Peyer's patch (tissue), 4 donors: ENCODE data around the gene RNF112. TPM values are rescaled to one million over a fixed set of nuclear protein-coding genes. Genes with fewer than 3 reads are reported as not detected.

Experiments
- DNase-seq, 3 donors: peaks; one replicate each; pipeline ENCODE4 v3.0.0-alpha.2; 2017 to 2019
- H3K27ac ChIP-seq, 4 donors: fragments of 200-600 bp; sonication (generic); one replicate each; pipeline ENCODE4 v1.5.1; 2016 to 2019
- H3K27me3 ChIP-seq, 2 donors: fragments of 200-600 bp; sonication (generic); one replicate each; pipeline ENCODE4 v1.5.1; 2019
- H3K36me3 ChIP-seq, 3 donors: fragments of 200-600 bp; sonication (generic); one replicate each; pipeline ENCODE4 v1.5.1; 2016 to 2019
- H3K4me1 ChIP-seq, 4 donors: fragments of 200-600 bp; sonication (generic); one replicate each; pipeline ENCODE4 v1.5.1; 2016 to 2019
- H3K4me3 ChIP-seq, 4 donors: fragments of 200-600 bp; sonication (generic); 1 replicate in 3 of 4; 2 replicates in 1 of 4; pipeline ENCODE4 v1.5.1; 2016 to 2019; ENCODE audit warnings: mild to moderate bottlenecking in 1 of 4
- H3K9me3 ChIP-seq, 4 donors: fragments of 200-600 bp; sonication (generic); one replicate each; pipeline ENCODE4 v1.5.1; 2016 to 2019; ENCODE audit warnings: mild to moderate bottlenecking in 1 of 4
- POLR2A ChIP-seq, 2 donors: fragments of 450-650 bp; IDR thresholded peaks; one replicate each; pipeline ENCODE4 v1.5.1; 2017; ENCODE audit warnings: antibody characterized with exemption in 2 of 2, mild to moderate bottlenecking in 2 of 2, moderate library complexity in 2 of 2
- total RNA-seq, 4 donors: library from RNA; depleted of rRNA; stranded (reverse); fragments of >200 nt; gene quantifications; one replicate each; pipeline ENCODE4 v1.1.0, GENCODE V29; 2016
- TF ChIP-seq, protein P1 (sequence below), 6 experiments: fragments of 450-650 bp in 4 of 6; fragments of 200-600 bp in 2 of 6; sonication (generic) in 1 of 6; IDR thresholded peaks; one replicate each; pipeline ENCODE4 v1.5.1; 2017 to 2019; ENCODE audit warnings: antibody characterized with exemption in 6 of 6, mild to moderate bottlenecking in 3 of 6, moderate library complexity in 1 of 6

RNF112 gene
- total RNA-seq, 4 donors from 2014 or later: 1.2 to 47.0 (median 2.0) TPM

DNA sequence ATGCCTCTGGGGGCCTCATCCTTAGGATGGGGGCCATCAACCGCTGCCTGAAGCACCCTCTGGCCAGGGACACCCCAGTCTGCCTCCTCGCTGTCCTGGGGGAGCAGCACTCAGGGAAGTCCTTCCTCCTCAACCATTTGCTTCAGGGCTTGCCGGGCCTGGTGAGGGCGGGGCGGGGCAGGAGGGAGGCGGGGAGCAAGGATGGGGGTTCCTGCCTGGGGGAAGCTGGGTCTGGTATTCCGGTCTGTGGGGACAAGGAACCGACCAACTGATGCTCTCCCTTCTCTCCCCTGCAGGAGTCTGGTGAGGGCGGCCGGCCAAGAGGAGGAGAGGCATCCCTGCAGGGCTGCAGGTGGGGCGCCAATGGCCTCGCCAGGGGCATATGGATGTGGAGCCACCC, 2.0 kb downstream of the RNF112 start:
- no peak for DNase-seq
- H3K4me3 ChIP-seq: no peak overlapping the region
- peaks cover 0 to 6% (median 0%) of the 10 kb centered on the region in 4 donors for H3K4me1 ChIP-seq
- H3K27me3 ChIP-seq: no peaks in the 10 kb centered on the region
- H3K27ac ChIP-seq: no peak overlapping the region
- no peaks in the 10 kb centered on the region for H3K36me3 ChIP-seq
- no peaks in the 10 kb centered on the region for H3K9me3 ChIP-seq
- no peak for TF ChIP-seq POLR2A (IDR thresholded peaks at IDR 0.05)
- TF ChIP-seq, protein P1, sequence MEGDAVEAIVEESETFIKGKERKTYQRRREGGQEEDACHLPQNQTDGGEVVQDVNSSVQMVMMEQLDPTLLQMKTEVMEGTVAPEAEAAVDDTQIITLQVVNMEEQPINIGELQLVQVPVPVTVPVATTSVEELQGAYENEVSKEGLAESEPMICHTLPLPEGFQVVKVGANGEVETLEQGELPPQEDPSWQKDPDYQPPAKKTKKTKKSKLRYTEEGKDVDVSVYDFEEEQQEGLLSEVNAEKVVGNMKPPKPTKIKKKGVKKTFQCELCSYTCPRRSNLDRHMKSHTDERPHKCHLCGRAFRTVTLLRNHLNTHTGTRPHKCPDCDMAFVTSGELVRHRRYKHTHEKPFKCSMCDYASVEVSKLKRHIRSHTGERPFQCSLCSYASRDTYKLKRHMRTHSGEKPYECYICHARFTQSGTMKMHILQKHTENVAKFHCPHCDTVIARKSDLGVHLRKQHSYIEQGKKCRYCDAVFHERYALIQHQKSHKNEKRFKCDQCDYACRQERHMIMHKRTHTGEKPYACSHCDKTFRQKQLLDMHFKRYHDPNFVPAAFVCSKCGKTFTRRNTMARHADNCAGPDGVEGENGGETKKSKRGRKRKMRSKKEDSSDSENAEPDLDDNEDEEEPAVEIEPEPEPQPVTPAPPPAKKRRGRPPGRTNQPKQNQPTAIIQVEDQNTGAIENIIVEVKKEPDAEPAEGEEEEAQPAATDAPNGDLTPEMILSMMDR (IDR thresholded peaks at IDR 0.05): no peak

DNA sequence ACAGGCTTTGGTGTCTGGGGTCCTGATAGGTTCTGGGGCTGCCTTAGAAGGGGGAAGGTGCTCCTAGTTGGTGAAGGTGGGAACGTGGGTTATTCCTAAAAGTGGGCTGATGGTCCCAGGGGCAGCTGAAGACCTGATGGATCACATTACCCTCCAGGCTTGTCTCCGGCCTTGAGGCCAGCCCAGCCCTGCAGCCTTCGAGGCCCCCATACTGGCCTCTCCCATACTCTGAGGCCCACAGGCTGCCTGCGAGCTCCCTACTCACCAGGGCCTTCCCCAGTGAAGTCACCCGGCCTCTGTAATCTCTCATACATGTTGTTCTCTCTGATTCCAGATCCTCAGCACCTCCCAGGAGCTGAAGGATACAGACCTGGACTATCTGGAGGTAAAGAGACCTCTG, 2.7 kb downstream of the RNF112 start:
- no peaks in the 10 kb centered on the region for H3K9me3 ChIP-seq
- H3K36me3 ChIP-seq: no peaks in the 10 kb centered on the region
- peaks cover 0 to 8% (median 0%) of the 10 kb centered on the region in 4 donors for H3K4me1 ChIP-seq
- H3K4me3 ChIP-seq: no peak overlapping the region
- DNase-seq: no peak
- no peaks in the 10 kb centered on the region for H3K27me3 ChIP-seq
- H3K27ac ChIP-seq: no peak overlapping the region
- TF ChIP-seq, protein P1 (IDR thresholded peaks at IDR 0.05): no peak
- TF ChIP-seq POLR2A (IDR thresholded peaks at IDR 0.05): no peak

DNA sequence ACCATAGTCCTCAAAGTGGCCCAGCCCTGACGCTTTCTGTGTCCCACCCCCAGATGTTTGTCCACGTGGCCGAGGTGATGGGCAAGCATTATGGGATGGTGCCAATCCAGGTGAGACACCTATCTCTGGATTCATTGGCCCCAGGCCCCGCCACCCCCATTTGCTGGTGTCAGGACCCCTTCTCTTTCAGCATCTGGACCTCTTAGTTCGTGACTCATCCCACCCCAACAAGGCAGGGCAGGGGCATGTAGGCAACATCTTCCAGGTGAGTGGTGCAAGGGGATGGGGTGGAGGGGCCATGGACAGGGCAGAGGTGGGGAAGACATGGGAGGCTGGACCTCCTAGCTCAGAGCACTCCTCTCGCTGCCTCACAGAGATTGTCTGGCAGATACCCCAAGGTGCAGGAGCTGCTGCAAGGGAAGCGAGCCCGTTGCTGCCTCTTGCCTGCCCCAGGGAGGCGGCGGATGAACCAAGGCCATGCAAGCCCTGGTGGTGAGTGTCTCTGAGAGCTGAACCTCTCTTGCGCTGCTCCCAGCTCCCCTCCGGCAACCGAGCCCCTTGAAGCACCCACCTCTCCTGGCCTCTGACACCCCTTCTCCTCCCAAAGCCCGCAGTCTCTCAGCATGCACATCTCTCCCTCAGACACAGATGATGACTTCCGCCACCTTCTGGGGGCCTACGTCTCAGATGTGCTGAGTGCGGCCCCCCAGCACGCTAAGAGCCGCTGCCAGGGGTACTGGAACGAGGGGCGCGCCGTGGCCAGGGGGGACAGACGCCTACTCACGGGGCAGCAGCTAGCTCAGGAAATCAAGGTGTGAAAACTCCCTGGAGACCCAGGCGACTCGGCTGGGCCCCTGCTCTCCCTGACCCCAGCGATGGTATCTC, 3.6 kb downstream of the RNF112 start:
- Histone ChIP-seq H3K4me3 (no peak overlapping the region), H3K4me1 (peaks cover 0 to 8% (median 0%) of the 10 kb centered on the region in 4 donors), H3K27ac (no peak overlapping the region), H3K27me3 (no peaks in the 10 kb centered on the region), H3K36me3 (no peaks in the 10 kb centered on the region), H3K9me3 (no peaks in the 10 kb centered on the region)
- no peak for DNase-seq
- no peak for TF ChIP-seq POLR2A (IDR thresholded peaks at IDR 0.05)
- TF ChIP-seq, protein P1 (IDR thresholded peaks at IDR 0.05): no peak

DNA sequence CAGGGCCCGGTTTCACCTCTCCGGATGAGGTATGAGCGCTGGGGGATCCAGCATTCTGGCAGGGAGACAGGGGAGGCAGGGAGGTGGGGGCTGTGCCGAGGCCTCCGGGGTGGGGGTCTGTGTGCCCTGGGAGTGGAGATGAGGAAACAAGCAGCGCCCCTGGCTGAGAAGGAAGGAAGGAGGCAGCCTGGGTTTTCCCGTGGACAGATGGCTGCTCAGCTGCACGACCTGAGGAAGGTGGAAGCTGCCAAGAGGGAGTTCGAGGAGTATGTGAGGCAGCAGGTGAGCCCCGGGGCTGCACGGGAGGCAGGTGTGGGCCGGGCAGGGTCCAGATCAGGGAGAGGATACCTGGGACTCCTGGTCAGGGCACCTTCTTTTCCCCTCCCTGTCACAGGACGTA, 4.3 kb downstream of the RNF112 start:
- no peaks in the 10 kb centered on the region for H3K9me3 ChIP-seq
- H3K27me3 ChIP-seq: no peaks in the 10 kb centered on the region
- H3K36me3 ChIP-seq: no peaks in the 10 kb centered on the region
- TF ChIP-seq, protein P1 (IDR thresholded peaks at IDR 0.05): no peak
- TF ChIP-seq POLR2A (IDR thresholded peaks at IDR 0.05): no peak
- H3K4me1 ChIP-seq: peaks cover 0 to 8% (median 0%) of the 10 kb centered on the region in 4 donors
- H3K27ac ChIP-seq: no peak overlapping the region
- no peak overlapping the region for H3K4me3 ChIP-seq
- no peak for DNase-seq

DNA sequence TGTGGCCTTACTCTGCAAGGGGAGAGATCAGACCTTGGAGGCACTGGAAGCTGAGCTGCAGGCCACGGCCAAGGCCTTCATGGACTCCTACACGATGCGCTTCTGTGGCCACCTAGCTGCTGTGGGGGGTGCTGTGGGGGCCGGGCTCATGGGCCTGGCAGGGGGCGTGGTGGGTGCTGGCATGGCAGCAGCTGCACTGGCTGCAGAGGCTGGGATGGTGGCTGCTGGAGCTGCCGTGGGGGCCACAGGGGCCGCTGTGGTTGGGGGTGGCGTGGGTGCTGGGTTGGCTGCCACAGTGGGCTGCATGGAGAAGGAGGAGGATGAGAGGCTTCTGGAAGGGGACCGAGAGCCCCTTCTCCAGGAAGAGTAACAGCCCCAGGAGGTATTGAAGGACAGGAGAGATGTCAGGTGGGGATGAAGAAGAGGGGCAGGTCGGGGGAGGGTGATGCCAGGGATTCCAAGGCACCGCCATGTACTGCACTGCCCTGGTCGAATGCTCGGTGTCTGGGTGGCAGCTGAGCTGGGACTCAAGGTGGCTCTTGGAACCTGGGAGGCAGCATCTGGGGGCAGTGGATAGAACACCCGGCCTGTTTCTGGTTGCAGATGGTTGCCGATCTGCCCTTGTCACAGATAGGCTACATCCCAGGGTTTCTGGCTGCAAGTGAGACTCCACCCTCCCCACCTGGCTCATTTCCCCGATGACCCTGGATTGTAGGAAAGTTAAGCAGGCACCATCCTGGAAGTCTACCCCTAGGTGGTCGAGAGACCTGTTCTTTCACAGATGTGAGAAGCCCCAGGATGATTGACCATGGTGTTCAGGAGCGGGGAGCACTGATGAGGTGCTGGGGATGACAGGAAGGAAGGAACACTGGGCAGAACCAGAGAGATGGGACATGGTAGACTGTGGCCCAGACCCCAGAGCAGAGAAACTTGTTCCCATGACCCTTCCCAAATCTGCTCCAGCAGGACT, 5.1 kb downstream of the RNF112 start:
- Histone ChIP-seq H3K4me3 (no peak overlapping the region), H3K4me1 (peaks cover 0 to 8% (median 0%) of the 10 kb centered on the region in 4 donors), H3K9me3 (no peaks in the 10 kb centered on the region)

More for the DNA sequence above, 5.1 kb downstream of the RNF112 start:
- TF ChIP-seq, protein P1 (IDR thresholded peaks at IDR 0.05): no peak
- TF ChIP-seq POLR2A (IDR thresholded peaks at IDR 0.05): no peak
- no peaks in the 10 kb centered on the region for H3K36me3 ChIP-seq
- H3K27ac ChIP-seq: no peak overlapping the region
- H3K27me3 ChIP-seq: no peaks in the 10 kb centered on the region
- DNase-seq: no peak
